Skeletal muscle tissue (tissue), 4 donors: Measurements from ENCODE around the gene LRRC52. TPM values are rescaled to one million over a fixed set of nuclear protein-coding genes. Genes with fewer than 3 reads are reported as not detected.

ENCODE experiments used
- H3K27ac ChIP-seq: one replicate; pipeline ENCODE4 v1.7.0; 2013; ENCODE audit warnings: mild to moderate bottlenecking, low read depth, low read length, inconsistent platforms
- H3K27me3 ChIP-seq, 3 donors: one replicate each; pipeline ENCODE4 v1.7.0; 2013; ENCODE audit warnings: low read length in 3 of 3; ENCODE audit not compliant: control insufficient read depth in 3 of 3, insufficient read depth in 3 of 3
- H3K36me3 ChIP-seq, 3 donors: one replicate each; pipeline ENCODE4 v1.7.0; 2013; ENCODE audit warnings: low read length in 3 of 3; ENCODE audit not compliant: control insufficient read depth in 3 of 3, insufficient read depth in 3 of 3
- H3K4me1 ChIP-seq, 3 donors: one replicate each; pipeline ENCODE4 v1.7.0; 2013; ENCODE audit warnings: low read length in 3 of 3, mild to moderate bottlenecking in 3 of 3; ENCODE audit not compliant: control insufficient read depth in 3 of 3, insufficient read depth in 3 of 3
- H3K4me3 ChIP-seq, 3 donors: one replicate each; pipeline ENCODE4 v1.7.0; 2013; ENCODE audit warnings: low read length in 3 of 3
- H3K9ac ChIP-seq, 3 donors: one replicate each; pipeline ENCODE4 v1.7.0; 2013; ENCODE audit warnings: low read length in 3 of 3, mild to moderate bottlenecking in 3 of 3, moderate library complexity in 2 of 3, low read depth in 1 of 3
- H3K9me3 ChIP-seq, 3 donors: one replicate each; pipeline ENCODE4 v1.7.0; 2013; ENCODE audit warnings: low read length in 3 of 3; ENCODE audit not compliant: control insufficient read depth in 3 of 3
- total RNA-seq: library from RNA; depleted of rRNA; stranded (reverse); fragments of >200 nt; gene quantifications from one replicate; pipeline ENCODE4 v1.2.3, GENCODE V29; 2014
- donor health status: Osteomylitis.

Gene LRRC52
- total RNA-seq, 1 donor from 2014 or later: 0.52 TPM

GRCh38 chr1:165536016-165536415, 7.8 kb upstream of the LRRC52 start:
- Histone ChIP-seq H3K9ac (no peak overlapping the region), H3K36me3 (no peaks in the 10 kb centered on the region), H3K4me1 (peaks cover 21 to 36% (median 35%) of the 10 kb centered on the region in 3 donors), H3K9me3 (no peaks in the 10 kb centered on the region), H3K27me3 (no peaks in the 10 kb centered on the region), H3K27ac (no peak overlapping the region), H3K4me3 (no peak overlapping the region)

GRCh38 chr1:165537356-165538109, 6.3 kb upstream of the LRRC52 start:
- Histone ChIP-seq H3K36me3 (no peaks in the 10 kb centered on the region), H3K27me3 (no peaks in the 10 kb centered on the region), H3K27ac (no peak overlapping the region), H3K4me1 (peaks cover 19 to 29% (median 25%) of the 10 kb centered on the region in 3 donors), H3K4me3 (no peak overlapping the region), H3K9ac (no peak overlapping the region), H3K9me3 (no peaks in the 10 kb centered on the region)

DNA sequence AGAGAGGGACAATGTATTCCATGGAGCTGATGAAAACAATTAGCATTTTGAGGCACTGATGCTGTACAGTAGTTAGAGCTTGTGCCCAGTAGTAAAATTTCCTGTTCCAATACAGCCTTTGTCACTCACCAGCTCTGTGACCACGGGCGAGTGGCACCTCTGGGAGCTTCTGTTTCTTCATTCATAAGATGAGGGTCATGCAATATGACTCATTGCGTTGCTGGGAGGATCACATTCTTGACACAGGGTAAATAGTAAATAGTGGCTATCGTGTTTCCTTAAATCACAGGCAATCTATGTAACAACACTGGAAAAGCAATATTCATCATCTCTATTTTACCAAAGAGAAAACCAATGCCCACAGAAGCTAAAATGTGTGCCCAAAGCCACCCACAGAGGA, 4.5 kb upstream of the LRRC52 start:
- Histone ChIP-seq H3K27ac (peak overlapping the region; percentile 84), H3K9ac (peak overlapping the region in 1 of 3 donors; percentile 57), H3K9me3 (no peaks in the 10 kb centered on the region)

GRCh38 chr1:165539908-165540307, 3.9 kb upstream of the LRRC52 start:
- peak overlapping the region in 2 of 3 donors; percentile 32 to 57 for H3K9ac ChIP-seq
- no peaks in the 10 kb centered on the region for H3K9me3 ChIP-seq
- H3K27me3 ChIP-seq: no peaks in the 10 kb centered on the region
- H3K27ac ChIP-seq: peak overlapping the region; percentile 84
- H3K36me3 ChIP-seq: no peaks in the 10 kb centered on the region
- H3K4me1 ChIP-seq: peaks cover 28 to 34% (median 31%) of the 10 kb centered on the region in 3 donors
- H3K4me3 ChIP-seq: peak overlapping the region in 1 of 3 donors; percentile 2

More for the DNA sequence above, 4.5 kb upstream of the LRRC52 start:
- H3K36me3 ChIP-seq: no peaks in the 10 kb centered on the region
- H3K27me3 ChIP-seq: no peaks in the 10 kb centered on the region
- peaks cover 26 to 29% (median 28%) of the 10 kb centered on the region in 3 donors for H3K4me1 ChIP-seq
- no peak overlapping the region for H3K4me3 ChIP-seq

- Histone ChIP-seq H3K27ac (peak overlapping the region; percentile 45), H3K9ac (no peak overlapping the region), H3K36me3 (no peaks in the 10 kb centered on the region), H3K4me3 (no peak overlapping the region), H3K4me1 (peaks cover 28 to 41% (median 34%) of the 10 kb centered on the region in 3 donors), H3K27me3 (no peaks in the 10 kb centered on the region), H3K9me3 (no peaks in the 10 kb centered on the region)
Observed at GRCh38 chr1:165542015-165542631, 1.7 kb upstream of the LRRC52 start.

DNA sequence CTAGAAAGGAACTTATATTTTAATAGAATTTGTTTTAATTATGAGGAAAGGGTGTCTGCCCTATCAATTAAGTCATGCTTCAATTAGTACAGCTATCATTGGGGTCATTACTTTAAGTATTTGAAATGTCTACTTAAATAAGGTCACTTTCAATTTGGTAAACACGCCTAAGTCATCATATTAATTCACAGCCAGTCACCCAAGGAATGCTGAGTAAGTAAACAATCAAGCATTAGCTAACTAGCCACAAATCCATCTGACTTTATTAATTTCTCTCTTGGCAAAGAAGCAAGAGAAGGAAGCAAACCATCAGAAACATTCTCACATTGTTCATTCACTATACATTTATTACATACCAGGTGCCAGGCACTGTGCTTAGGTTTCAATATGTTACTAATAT, 1.2 kb upstream of the LRRC52 start:
- Histone ChIP-seq H3K9me3 (no peaks in the 10 kb centered on the region), H3K27ac (no peak overlapping the region), H3K36me3 (no peaks in the 10 kb centered on the region), H3K4me3 (no peak overlapping the region), H3K27me3 (no peaks in the 10 kb centered on the region), H3K9ac (no peak overlapping the region), H3K4me1 (peaks cover 28 to 41% (median 34%) of the 10 kb centered on the region in 3 donors)

DNA sequence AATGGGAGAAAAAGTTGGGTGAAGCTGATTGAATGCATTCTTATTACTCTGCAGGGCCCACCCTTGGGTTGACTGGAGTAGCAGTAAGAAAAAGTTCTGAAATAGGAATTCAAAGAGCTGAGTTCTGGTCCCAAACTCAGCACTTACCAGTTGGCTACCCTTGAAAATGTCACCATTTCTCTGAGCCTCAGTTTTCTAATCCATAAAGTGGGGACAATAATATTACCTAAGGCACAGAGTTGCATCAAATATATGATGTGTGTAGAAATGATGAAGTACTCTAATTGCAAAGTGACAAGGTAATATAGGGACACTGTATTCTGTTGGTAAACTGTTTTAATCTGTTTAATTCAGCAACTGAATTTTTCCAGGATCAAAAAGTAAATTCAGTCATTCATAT, 1.2 kb downstream of the LRRC52 start:
- no peak overlapping the region for H3K27ac ChIP-seq

DNA sequence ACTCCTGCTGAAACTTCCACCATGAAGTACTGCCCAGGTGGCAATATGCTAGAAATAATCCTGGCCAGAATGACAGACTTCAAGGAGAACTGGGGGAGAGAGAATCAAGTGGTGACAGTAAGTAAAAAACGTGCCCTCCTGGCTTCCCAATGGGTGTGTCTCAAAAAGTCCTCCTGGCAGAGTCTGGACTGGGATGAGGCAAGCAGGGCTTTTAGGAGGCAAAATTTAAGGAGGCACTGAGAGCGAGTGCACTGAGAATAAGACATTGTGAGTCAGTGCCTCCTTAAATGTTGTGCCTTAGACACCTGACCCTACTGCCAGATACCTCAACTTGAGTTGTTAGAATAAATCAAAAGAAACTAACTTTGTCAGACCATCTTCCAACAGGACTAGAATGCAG, 2.2 kb downstream of the LRRC52 start:
- Histone ChIP-seq H3K27me3 (no peaks in the 10 kb centered on the region), H3K36me3 (no peaks in the 10 kb centered on the region), H3K27ac (no peak overlapping the region), H3K4me3 (peak overlapping the region in 1 of 3 donors; percentile 9), H3K9me3 (no peaks in the 10 kb centered on the region), H3K4me1 (peaks cover 16 to 27% (median 24%) of the 10 kb centered on the region in 3 donors), H3K9ac (peak overlapping the region in 1 of 3 donors; percentile 34)

More for the DNA sequence above, 1.2 kb downstream of the LRRC52 start:
- H3K9ac ChIP-seq: peak overlapping the region in 2 of 3 donors; percentile 51 to 73
- peaks cover 22 to 34% (median 32%) of the 10 kb centered on the region in 3 donors for H3K4me1 ChIP-seq
- no peaks in the 10 kb centered on the region for H3K9me3 ChIP-seq
- H3K4me3 ChIP-seq: peak overlapping the region in 2 of 3 donors; percentile 42 to 45
- no peaks in the 10 kb centered on the region for H3K36me3 ChIP-seq
- no peaks in the 10 kb centered on the region for H3K27me3 ChIP-seq

DNA sequence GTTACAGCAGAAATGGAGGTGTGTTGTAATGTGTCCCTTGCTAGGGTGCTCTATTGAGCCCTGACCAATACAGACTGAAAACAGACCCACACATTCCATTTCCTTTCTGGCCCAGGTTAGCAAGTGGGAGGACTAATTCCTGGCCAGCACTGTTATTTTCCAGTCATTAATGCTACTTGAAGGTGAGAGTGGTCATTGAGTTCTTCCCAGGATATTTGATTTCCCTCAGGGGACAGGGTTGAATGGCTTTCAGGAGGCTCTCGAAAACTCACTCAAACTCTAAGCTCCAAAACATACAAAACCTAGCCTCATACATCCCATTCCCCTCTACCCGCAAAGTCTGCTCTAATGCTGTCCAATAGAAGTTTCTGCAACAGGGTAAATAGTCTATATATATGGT, 6.2 kb downstream of the LRRC52 start:
- Histone ChIP-seq H3K27ac (no peak overlapping the region), H3K27me3 (no peaks in the 10 kb centered on the region), H3K4me1 (peaks cover 7 to 15% (median 10%) of the 10 kb centered on the region in 3 donors), H3K9ac (no peak overlapping the region), H3K36me3 (no peaks in the 10 kb centered on the region), H3K4me3 (no peak overlapping the region), H3K9me3 (no peaks in the 10 kb centered on the region)

DNA sequence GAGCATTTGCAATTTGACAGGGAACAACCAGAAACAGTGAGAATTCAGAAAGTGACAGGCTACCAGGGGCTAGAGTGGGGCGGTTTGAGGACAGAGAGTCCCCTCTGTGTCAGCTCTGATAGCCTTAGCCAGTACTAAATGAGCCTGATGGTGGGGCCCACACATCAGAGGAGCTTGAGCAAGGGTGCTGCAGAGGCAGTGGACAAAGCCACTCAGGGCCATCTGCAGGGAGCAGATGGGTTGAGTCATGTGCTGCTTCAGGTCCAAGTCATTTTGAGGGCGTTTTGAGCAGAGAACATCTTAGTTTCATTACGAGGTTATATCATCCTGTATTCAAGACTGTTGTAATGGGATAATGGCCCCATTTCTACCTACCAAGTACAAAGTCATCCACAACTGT, 7.7 kb downstream of the LRRC52 start:
- H3K27me3 ChIP-seq: no peaks in the 10 kb centered on the region
- no peak overlapping the region for H3K4me3 ChIP-seq
- peaks cover 5 to 10% (median 7%) of the 10 kb centered on the region in 3 donors for H3K4me1 ChIP-seq
- H3K9ac ChIP-seq: no peak overlapping the region
- H3K9me3 ChIP-seq: no peaks in the 10 kb centered on the region
- H3K36me3 ChIP-seq: no peaks in the 10 kb centered on the region
- no peak overlapping the region for H3K27ac ChIP-seq
